ENCODE measurements around the gene KDM3A.

Gene KDM3A
- total RNA-seq, result 346 reads per million, percentile 96 among the genes with 10 or more reads in this experiment

GRCh38 chr2:86440631-86441391, at the start of gene KDM3A:
Gene KDM3A, plus strand, starts transcription at chr2:86441371. Its CDS starts 677 bp downstream, at chr2:86442048.
- peak; percentile 98 for DNase-seq

GRCh38 chr2:86392873-86393518, 48.2 kb upstream of the KDM3A start:
- DNase-seq, result no peak

- no peak for DNase-seq
Observed at GRCh38 chr2:86393521-86394491, 47.4 kb upstream of the KDM3A start.

GRCh38 chr2:86396291-86396785, 44.8 kb upstream of the KDM3A start:
- no peak for DNase-seq

- no peak for DNase-seq
Observed at GRCh38 chr2:86397986-86398385, 43.2 kb upstream of the KDM3A start.

- no peak for DNase-seq
Observed at GRCh38 chr2:86398500-86399474, 42.4 kb upstream of the KDM3A start.

GRCh38 chr2:86400321-86400720, 40.9 kb upstream of the KDM3A start:
- no peak for DNase-seq

- no peak for DNase-seq
Observed at GRCh38 chr2:86410581-86410980, 30.6 kb upstream of the KDM3A start.

GRCh38 chr2:86411396-86411795, 29.8 kb upstream of the KDM3A start:
- DNase-seq, result no peak

GRCh38 chr2:86412007-86412406, 29.2 kb upstream of the KDM3A start:
- no peak for DNase-seq

GRCh38 chr2:86413296-86414094, 27.7 kb upstream of the KDM3A start:
- no peak for DNase-seq

GRCh38 chr2:86414996-86415395, 26.2 kb upstream of the KDM3A start:
- DNase-seq, result no peak

- DNase-seq, result no peak
Observed at GRCh38 chr2:86416146-86416545, 25.0 kb upstream of the KDM3A start.

GRCh38 chr2:86417961-86418360, 23.2 kb upstream of the KDM3A start:
- no peak for DNase-seq

GRCh38 chr2:86420913-86421312, 20.3 kb upstream of the KDM3A start:
- DNase-seq, result no peak

GRCh38 chr2:86426271-86426670, 14.9 kb upstream of the KDM3A start:
- no peak for DNase-seq

- DNase-seq, result no peak
Observed at GRCh38 chr2:86429335-86429734, 11.8 kb upstream of the KDM3A start.

GRCh38 chr2:86430368-86430767, 10.8 kb upstream of the KDM3A start:
- DNase-seq, result no peak

- DNase-seq, result no peak
Observed at GRCh38 chr2:86433137-86433536, 8.0 kb upstream of the KDM3A start.

- no peak for DNase-seq
Observed at GRCh38 chr2:86434290-86434689, 6.9 kb upstream of the KDM3A start.

GRCh38 chr2:86435531-86435930, 5.6 kb upstream of the KDM3A start:
- no peak for DNase-seq
